GM18873 (cell line): Measurements from ENCODE around the gene RFX5.

Source experiments
- ATAC-seq: cut with Tn5 transposase; IDR thresholded peaks from one replicate; pipeline ENCODE4 v1.9.1; 2021; ENCODE audit warnings: mild to moderate bottlenecking, moderate library complexity, moderate number of reproducible peaks; ENCODE audit not compliant: unreplicated experiment, low FRiP score

The RFX5 gene

GRCh38 chr1:151325646-151326429, 21.2 kb downstream of the RFX5 start:
- ATAC-seq = no peak

GRCh38 chr1:151325231-151325630, 21.8 kb downstream of the RFX5 start:
- no peak for ATAC-seq

- ATAC-seq = no peak
Measured at GRCh38 chr1:151324390-151324930, 22.6 kb downstream of the RFX5 start.

GRCh38 chr1:151318975-151319374, 28.1 kb downstream of the RFX5 start:
- no peak for ATAC-seq

GRCh38 chr1:151315565-151316235, 31.4 kb downstream of the RFX5 start:
- no peak for ATAC-seq

- ATAC-seq = no peak
Measured at GRCh38 chr1:151314137-151314875, 32.7 kb downstream of the RFX5 start.

GRCh38 chr1:151313501-151313900, 33.6 kb downstream of the RFX5 start:
- ATAC-seq = no peak

GRCh38 chr1:151312826-151313225, 34.2 kb downstream of the RFX5 start:
- no peak for ATAC-seq

- ATAC-seq = no peak
Measured at GRCh38 chr1:151312411-151312810, 34.6 kb downstream of the RFX5 start.

GRCh38 chr1:151311589-151312331, 35.3 kb downstream of the RFX5 start:
- no peak for ATAC-seq

- no peak for ATAC-seq
Measured at GRCh38 chr1:151311011-151311410, 36.0 kb downstream of the RFX5 start.

- ATAC-seq = no peak
Measured at GRCh38 chr1:151309811-151310323, 37.2 kb downstream of the RFX5 start.

GRCh38 chr1:151294742-151295462, 52.1 kb downstream of the RFX5 start:
- ATAC-seq = no peak

- no peak for ATAC-seq
Measured at GRCh38 chr1:151293093-151293492, 54.0 kb downstream of the RFX5 start.

GRCh38 chr1:151292207-151293030, 54.6 kb downstream of the RFX5 start:
- ATAC-seq = no peak

- no peak for ATAC-seq
Measured at GRCh38 chr1:151290709-151291303, 56.2 kb downstream of the RFX5 start.
